Measurements from ENCODE around the gene PSAP. TPM values are rescaled to one million over a fixed set of nuclear protein-coding genes. Genes with fewer than 3 reads are reported as not detected.
A peak's percentile ranks its signal among the peaks of the same experiment; 100 is the strongest.
"Not testable (repeated sequence)": the region's sequence is repeated elsewhere in the genome, so short reads cannot be mapped to it uniquely, and the experiment has no call there.

PSAP gene
- total RNA-seq, 1 donor from 2014 or later, result 295 TPM

DNA sequence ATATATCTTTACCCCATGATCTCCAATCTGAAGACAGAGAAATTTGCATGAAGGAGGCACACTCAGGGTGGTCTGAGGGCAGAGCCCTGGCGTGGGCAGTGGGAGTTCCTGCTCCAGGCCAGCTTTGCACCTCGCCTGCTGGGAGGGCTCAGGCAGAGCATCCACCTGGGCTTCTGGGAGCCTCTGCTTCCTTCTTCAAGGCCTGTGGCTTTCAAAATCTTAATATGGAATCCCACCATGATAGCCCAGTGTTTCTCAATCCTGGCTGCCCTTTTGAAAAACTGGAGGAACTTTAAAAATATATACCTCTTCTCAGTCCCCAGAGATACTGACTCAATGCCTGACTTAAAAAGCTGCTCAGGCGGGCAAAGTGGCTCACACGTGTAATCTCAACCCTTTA is 36.7 kb upstream of the PSAP start:
- Mint-ChIP-seq H3K4me1 (peaks cover 14% of the 10 kb centered on the region), H3K27ac (ENCODE audit: unreplicated experiment) (no peak overlapping the region), H3K4me3 (peak overlapping the region; percentile 86), H3K36me3 (ENCODE audit: low read depth) (no peaks in the 10 kb centered on the region), H3K27me3 (ENCODE audit: low read depth) (peaks cover 14% of the 10 kb centered on the region), H3K9me3 (no peaks in the 10 kb centered on the region)
- TF ChIP-seq, protein P1, sequence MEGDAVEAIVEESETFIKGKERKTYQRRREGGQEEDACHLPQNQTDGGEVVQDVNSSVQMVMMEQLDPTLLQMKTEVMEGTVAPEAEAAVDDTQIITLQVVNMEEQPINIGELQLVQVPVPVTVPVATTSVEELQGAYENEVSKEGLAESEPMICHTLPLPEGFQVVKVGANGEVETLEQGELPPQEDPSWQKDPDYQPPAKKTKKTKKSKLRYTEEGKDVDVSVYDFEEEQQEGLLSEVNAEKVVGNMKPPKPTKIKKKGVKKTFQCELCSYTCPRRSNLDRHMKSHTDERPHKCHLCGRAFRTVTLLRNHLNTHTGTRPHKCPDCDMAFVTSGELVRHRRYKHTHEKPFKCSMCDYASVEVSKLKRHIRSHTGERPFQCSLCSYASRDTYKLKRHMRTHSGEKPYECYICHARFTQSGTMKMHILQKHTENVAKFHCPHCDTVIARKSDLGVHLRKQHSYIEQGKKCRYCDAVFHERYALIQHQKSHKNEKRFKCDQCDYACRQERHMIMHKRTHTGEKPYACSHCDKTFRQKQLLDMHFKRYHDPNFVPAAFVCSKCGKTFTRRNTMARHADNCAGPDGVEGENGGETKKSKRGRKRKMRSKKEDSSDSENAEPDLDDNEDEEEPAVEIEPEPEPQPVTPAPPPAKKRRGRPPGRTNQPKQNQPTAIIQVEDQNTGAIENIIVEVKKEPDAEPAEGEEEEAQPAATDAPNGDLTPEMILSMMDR (conservative IDR thresholded peaks at IDR 0.05), result no peak
- DNase-seq (ENCODE audit: low read depth, low spot score), result no peak

DNA sequence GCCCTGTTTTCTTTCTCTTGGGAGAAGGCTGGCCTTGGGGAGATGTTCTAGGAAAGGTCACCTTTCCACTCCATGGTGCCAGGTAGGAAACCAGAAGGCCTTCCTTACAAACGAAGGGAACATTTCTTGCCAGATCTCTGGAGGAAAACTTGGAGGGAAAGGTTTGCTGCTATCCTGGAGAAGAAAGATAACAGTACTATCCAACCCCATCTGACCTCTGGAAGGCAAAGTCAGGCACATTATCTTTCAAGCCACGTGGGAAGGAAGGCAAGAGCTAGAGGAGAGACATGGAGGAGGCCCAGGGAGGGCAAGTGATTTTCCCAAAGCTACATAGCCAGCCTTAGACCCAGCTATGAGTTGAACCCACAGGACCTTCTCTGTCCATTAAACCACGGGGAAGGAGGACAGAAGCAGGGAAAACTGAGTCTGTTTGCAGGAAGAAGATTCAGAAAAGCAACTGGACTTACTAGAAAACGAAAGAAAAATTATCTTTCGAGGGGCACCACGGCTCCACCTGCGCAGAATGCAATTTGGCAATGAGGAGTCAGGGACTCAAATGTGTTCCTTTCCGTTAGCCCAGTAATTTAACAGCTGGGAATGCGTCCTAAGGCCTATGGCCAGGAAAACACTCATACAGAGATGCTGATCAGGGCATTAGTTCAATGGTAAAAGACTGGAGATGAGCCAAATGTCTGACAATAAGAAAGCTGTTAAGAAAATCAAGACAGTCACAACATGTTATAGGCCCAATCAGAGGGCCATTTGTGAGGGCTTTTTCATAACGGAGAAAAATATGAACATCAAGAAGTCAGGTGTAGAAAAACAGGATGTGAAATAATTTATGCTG is 32.0 kb upstream of the PSAP start:
- Mint-ChIP-seq H3K36me3 (ENCODE audit: low read depth) (no peaks in the 10 kb centered on the region), H3K27ac (ENCODE audit: unreplicated experiment) (no peak overlapping the region), H3K4me1 (peaks cover 18% of the 10 kb centered on the region), H3K9me3 (no peaks in the 10 kb centered on the region), H3K4me3 (no peak overlapping the region), H3K27me3 (ENCODE audit: low read depth) (peaks cover 2% of the 10 kb centered on the region)
- DNase-seq (ENCODE audit: low read depth, low spot score), result no peak
- TF ChIP-seq, protein P1 (conservative IDR thresholded peaks at IDR 0.05), result no peak

DNA sequence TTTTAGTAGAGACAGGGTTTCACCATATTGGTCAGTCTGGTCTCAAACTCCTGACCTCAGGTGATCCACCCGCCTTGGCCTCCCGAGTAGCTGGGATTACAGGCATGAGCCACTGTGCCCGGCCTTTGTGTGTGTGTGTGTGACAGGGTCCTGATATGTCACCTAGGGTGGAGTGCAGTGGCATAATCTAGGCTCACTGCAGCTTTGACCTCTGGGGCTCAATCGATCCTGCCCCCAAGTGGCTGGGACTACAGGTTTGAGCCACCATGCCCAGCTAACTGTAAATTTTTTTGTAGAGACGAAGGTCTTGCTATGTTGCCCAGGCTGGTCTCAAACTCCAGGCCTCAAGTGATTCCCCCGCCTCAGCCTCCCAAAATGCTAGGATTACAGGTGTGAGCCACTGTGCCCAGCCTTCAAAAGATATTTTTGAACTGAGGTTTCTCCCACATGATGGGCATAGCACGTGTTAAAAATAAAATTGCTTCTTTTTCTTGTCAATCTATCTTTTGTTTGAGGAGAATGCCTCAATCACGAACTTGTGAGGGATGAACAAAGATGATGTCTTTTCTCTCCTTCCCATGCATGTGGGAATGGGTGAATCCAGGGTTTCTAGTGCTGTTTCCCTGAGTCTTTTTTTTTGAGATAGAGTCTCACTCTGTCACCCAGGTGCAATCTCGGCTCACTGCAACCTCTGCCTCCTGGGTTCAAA is 30.8 kb upstream of the PSAP start:
- TF ChIP-seq, protein P1 (conservative IDR thresholded peaks at IDR 0.05), result no peak

DNA sequence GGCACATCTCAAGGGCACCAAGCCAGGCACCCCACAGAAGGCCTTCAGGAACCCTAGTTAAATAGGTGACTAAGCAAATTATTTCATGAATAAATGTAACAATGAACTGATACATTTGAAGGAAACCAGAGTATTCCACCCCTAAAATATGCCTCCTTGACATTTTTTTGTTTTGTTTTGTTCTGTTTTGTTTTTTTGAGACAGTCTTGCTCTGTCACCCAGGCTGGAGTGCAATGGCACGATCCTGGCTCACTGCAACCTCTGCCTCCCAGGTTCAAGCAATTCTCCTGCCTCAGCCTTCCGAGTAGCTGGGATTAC is 30.2 kb upstream of the PSAP start:
- not testable (repeated sequence) for H3K9me3 Mint-ChIP-seq; DNase-seq (ENCODE audit: low read depth, low spot score); H3K27ac Mint-ChIP-seq (ENCODE audit: unreplicated experiment); H3K36me3 Mint-ChIP-seq (ENCODE audit: low read depth); H3K4me3 Mint-ChIP-seq; H3K27me3 Mint-ChIP-seq (ENCODE audit: low read depth)
- H3K4me1 Mint-ChIP-seq, result peaks cover 23% of the 10 kb centered on the region

More for the DNA sequence above, 30.8 kb upstream of the PSAP start:
- no peak overlapping the region for H3K27ac Mint-ChIP-seq (ENCODE audit: unreplicated experiment)
- DNase-seq (ENCODE audit: low read depth, low spot score), result no peak
- no peak overlapping the region for H3K4me3 Mint-ChIP-seq
- peaks cover 23% of the 10 kb centered on the region for H3K4me1 Mint-ChIP-seq
- H3K36me3 Mint-ChIP-seq (ENCODE audit: low read depth), result no peaks in the 10 kb centered on the region
- H3K9me3 Mint-ChIP-seq, result peaks cover 2% of the 10 kb centered on the region
- H3K27me3 Mint-ChIP-seq (ENCODE audit: low read depth), result no peaks in the 10 kb centered on the region

DNA sequence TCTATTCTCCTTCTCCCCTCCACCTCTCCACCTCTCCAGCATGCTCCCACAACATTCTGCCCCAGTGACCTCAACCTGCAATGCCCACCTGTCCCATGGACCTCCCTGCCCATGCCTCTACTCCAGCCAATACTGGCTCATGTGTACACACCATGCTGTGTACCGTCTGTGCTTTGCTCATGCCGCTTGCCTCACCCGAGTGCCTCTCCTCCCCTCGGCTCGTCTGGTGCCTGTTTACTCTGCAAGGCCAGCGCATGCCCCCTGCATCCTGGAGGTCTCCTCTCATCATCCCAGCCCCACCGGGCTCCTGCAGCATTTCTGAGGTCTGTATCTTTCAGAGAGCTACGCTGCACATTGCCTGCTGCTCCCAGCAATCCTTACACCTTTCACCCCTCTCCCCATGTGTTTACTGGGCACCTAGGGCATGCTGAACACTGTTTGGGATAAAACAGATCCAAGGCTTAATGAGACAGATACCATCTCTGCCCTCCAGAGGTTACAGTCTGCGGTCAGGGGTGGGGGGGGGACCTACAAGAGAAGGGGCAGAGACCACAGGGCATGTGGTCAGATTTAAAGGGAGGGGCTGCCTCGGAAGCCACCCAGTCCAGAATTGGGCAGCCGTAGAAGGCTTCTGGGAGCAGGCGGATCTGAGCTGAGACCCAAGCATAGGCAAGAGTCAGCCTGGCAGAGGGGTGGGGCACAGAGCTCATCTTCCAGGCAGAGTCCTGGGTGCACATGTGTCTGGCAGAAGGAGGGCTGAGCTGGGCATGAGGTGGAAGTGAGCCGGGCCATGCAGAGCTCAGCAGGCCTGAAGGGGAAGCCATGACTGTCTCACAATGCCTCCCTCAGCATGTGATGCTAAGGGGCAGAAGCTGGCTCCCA is 29.6 kb upstream of the PSAP start:
- H3K27ac Mint-ChIP-seq (ENCODE audit: unreplicated experiment), result peak overlapping the region; percentile 88
- peaks cover 23% of the 10 kb centered on the region for H3K4me1 Mint-ChIP-seq
- no peaks in the 10 kb centered on the region for H3K27me3 Mint-ChIP-seq (ENCODE audit: low read depth)
- peaks cover 2% of the 10 kb centered on the region for H3K9me3 Mint-ChIP-seq
- H3K36me3 Mint-ChIP-seq (ENCODE audit: low read depth), result no peaks in the 10 kb centered on the region
- TF ChIP-seq, protein P1 (conservative IDR thresholded peaks at IDR 0.05), result no peak
- H3K4me3 Mint-ChIP-seq, result no peak overlapping the region
- no peak for DNase-seq (ENCODE audit: low read depth, low spot score)

Measured in neural crest cell (in vitro differentiated cells).